Measurements from ENCODE around the gene PTPRJ. TPM values are rescaled to one million over a fixed set of nuclear protein-coding genes. Genes with fewer than 3 reads are reported as not detected.
A peak's percentile ranks its signal among the peaks of the same experiment; 100 is the strongest.

Gene PTPRJ
- total and polyA plus RNA-seq, 9 of the 15 experiments (the other 6 are each of a cell fraction or from before 2014, with no cell fraction given): 0.56 to 10.7 (median 4.8) TPM

DNA sequence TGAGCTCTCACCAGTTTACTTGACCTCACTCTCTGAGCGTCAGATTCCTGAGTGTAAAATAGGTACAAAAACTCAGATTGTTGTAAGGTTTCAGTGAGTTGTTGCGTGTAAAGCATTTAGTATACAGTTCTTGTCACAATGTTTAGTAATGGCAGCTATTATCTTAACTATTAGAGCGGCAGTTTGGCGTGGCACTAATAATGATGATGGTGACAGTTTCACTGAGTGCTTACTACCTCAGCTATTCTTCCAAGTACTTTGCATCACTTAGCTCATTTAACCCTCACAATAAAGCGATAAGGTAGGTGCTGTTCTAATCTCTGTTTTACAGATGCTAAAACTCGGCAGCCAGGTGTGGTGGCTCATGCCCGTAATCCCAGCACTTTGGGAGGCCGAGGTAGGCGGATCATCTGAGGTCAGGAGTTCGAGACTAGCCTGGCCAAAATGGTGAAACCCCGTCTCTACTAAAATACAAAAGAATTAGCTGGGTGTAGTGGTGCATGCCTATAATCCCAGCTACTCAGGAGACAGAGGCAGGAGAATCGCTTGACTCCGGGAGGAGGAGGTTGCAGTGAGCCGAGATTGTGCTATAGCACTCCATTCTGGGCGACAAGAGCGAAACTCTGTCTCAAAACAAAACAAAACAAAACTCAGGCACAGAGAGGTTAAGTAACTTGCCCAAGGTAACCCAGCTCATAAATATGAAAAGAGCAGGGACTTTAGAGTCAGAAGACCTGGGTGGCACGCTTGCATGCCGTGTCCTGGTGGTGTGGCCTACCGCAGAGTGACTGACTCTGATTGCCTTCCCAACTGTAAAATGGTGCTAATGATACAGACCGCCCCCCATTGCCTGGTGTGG is 76.2 kb downstream of the PTPRJ start (continued):
- TF ChIP-seq, protein P1, sequence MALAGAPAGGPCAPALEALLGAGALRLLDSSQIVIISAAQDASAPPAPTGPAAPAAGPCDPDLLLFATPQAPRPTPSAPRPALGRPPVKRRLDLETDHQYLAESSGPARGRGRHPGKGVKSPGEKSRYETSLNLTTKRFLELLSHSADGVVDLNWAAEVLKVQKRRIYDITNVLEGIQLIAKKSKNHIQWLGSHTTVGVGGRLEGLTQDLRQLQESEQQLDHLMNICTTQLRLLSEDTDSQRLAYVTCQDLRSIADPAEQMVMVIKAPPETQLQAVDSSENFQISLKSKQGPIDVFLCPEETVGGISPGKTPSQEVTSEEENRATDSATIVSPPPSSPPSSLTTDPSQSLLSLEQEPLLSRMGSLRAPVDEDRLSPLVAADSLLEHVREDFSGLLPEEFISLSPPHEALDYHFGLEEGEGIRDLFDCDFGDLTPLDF (CRISPR knock-in tag; IDR thresholded peaks at IDR 0.05): no peak
- TF ChIP-seq, protein P2, sequence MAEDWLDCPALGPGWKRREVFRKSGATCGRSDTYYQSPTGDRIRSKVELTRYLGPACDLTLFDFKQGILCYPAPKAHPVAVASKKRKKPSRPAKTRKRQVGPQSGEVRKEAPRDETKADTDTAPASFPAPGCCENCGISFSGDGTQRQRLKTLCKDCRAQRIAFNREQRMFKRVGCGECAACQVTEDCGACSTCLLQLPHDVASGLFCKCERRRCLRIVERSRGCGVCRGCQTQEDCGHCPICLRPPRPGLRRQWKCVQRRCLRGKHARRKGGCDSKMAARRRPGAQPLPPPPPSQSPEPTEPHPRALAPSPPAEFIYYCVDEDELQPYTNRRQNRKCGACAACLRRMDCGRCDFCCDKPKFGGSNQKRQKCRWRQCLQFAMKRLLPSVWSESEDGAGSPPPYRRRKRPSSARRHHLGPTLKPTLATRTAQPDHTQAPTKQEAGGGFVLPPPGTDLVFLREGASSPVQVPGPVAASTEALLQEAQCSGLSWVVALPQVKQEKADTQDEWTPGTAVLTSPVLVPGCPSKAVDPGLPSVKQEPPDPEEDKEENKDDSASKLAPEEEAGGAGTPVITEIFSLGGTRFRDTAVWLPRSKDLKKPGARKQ (CRISPR knock-in tag; IDR thresholded peaks at IDR 0.05): no peak
- TF ChIP-seq RFX5 (IDR thresholded peaks at IDR 0.05; ENCODE audit: low read depth, low read length): no peak
- TF ChIP-seq TGIF2 (CRISPR knock-in tag; IDR thresholded peaks at IDR 0.05): no peak
- TF ChIP-seq TEAD4 (IDR thresholded peaks at IDR 0.05; ENCODE audit: low read length): no peak
- no peak for TF ChIP-seq TEAD4 (CRISPR knock-in tag; IDR thresholded peaks at IDR 0.05; ENCODE audit: borderline replicate concordance)
- TF ChIP-seq XRCC3 (IDR thresholded peaks at IDR 0.05): no peak
- TF ChIP-seq ZNF274 (IDR thresholded peaks at IDR 0.05; ENCODE audit: borderline replicate concordance, low read depth, low read length): no peak
- TF ChIP-seq, protein P3, sequence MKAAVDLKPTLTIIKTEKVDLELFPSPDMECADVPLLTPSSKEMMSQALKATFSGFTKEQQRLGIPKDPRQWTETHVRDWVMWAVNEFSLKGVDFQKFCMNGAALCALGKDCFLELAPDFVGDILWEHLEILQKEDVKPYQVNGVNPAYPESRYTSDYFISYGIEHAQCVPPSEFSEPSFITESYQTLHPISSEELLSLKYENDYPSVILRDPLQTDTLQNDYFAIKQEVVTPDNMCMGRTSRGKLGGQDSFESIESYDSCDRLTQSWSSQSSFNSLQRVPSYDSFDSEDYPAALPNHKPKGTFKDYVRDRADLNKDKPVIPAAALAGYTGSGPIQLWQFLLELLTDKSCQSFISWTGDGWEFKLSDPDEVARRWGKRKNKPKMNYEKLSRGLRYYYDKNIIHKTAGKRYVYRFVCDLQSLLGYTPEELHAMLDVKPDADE (conservative IDR thresholded peaks at IDR 0.05; ENCODE audit: control insufficient read depth, low read depth, low read length): no peak
- no peak for TF ChIP-seq SRF (CRISPR knock-in tag; IDR thresholded peaks at IDR 0.05)
- TF ChIP-seq ZNF124 (CRISPR knock-in tag; IDR thresholded peaks at IDR 0.05): no peak
- TF ChIP-seq ZFP36 (IDR thresholded peaks at IDR 0.05; ENCODE audit: low read depth, low read length, partially characterized antibody): peak; percentile 76
- TF ChIP-seq RBM25 (IDR thresholded peaks at IDR 0.05; ENCODE audit: low read depth, low read length, severe bottlenecking): peak; percentile 58
- no peak for TF ChIP-seq RB1 (IDR thresholded peaks at IDR 0.05; ENCODE audit: low read depth)

Data from K562 (cell line).